SK-N-SH (cell line): ENCODE measurements around the gene UBE2D1. TPM values are rescaled to one million over a fixed set of nuclear protein-coding genes. Genes with fewer than 3 reads are reported as not detected.

Source experiments
- CTCF ChIA-PET: fragments of 300-600, 350-600 bp; formaldehyde crosslinking; extraction: SDS; loops from one replicate; lab custom pipeline; 2021; lab: Yijun Ruan, JAX
- POLR2A ChIA-PET: fragments of 350-600 bp; sonication (Branson Sonifier 250); formaldehyde crosslinking; extraction: SDS; loops from one replicate; lab custom pipeline; 2020; ENCODE audit warnings: antibody characterized with exemption, inconsistent platforms; lab: Yijun Ruan, JAX
- DNase-seq: peaks from one replicate; pipeline ENCODE4 v3.0.0; 2012
- H2AFZ ChIP-seq: fragments of 200-600 bp; sonication (generic); 2 replicates; pipeline ENCODE4 v1.8.1; 2016; ENCODE audit warnings: antibody characterized with exemption, mild to moderate bottlenecking, low read depth
- H3F3A ChIP-seq: fragments of 200-600 bp; sonication (generic); replicated peaks from 2 replicates; pipeline ENCODE3; 2016; ENCODE audit warnings: antibody characterized with exemption, mild to moderate bottlenecking; ENCODE audit not compliant: insufficient read depth
- H3K27ac ChIP-seq, 2 experiments: fragments of 200-500 bp in 1 of 2; fragments of 200-600 bp in 1 of 2; sonication (Bioruptor generic) in 1 of 2; sonication (generic), shearing (Covaris generic) in 1 of 2; 2 replicates each; pipeline versions ENCODE4 v1.5.1 to v1.6.1; 2014 to 2016; ENCODE audit warnings: low read depth in 2 of 2, inconsistent platforms in 1 of 2, low read length in 1 of 2, mild to moderate bottlenecking in 1 of 2, mixed read lengths in 1 of 2
- H3K27me3 ChIP-seq: fragments of 200-600 bp; sonication (generic), shearing (Covaris generic); 2 replicates; pipeline ENCODE4 v1.6.1; 2016; ENCODE audit warnings: mixed run types; ENCODE audit not compliant: insufficient read depth
- H3K36me3 ChIP-seq, 2 experiments: fragments of 200-500 bp in 1 of 2; fragments of 200-600 bp in 1 of 2; sonication (Bioruptor generic) in 1 of 2; sonication (generic) in 1 of 2; replicated peaks in 1 of 2; 2 replicates each; pipeline versions ENCODE3 to v1.5.1; 2014 to 2016; ENCODE audit warnings: low read length in 1 of 2, mild to moderate bottlenecking in 1 of 2; ENCODE audit not compliant: insufficient read depth in 2 of 2, control insufficient read depth in 1 of 2
- H3K4me1 ChIP-seq, 2 experiments: fragments of 200-500 bp in 1 of 2; fragments of 200-600 bp in 1 of 2; sonication (Bioruptor generic) in 1 of 2; sonication (generic), shearing (Covaris generic) in 1 of 2; 2 replicates each; pipeline versions ENCODE4 v1.5.1 to v1.6.1; 2014 to 2016; ENCODE audit warnings: low read depth in 1 of 2, low read length in 1 of 2, mixed run types in 1 of 2; ENCODE audit not compliant: insufficient read depth in 2 of 2, control insufficient read depth in 1 of 2
- H3K4me2 ChIP-seq: fragments of 200-600 bp; sonication (generic), shearing (Covaris generic); 2 replicates; pipeline ENCODE4 v1.6.1; 2017; ENCODE audit warnings: mixed run types
- H3K4me3 ChIP-seq, 2 experiments: fragments of 200-500 bp in 1 of 2; fragments of 200-600 bp in 1 of 2; sonication (Bioruptor generic) in 1 of 2; sonication (generic), shearing (Covaris generic) in 1 of 2; 2 replicates each; pipeline versions ENCODE4 v1.5.1 to v1.8.1; 2014 to 2016; ENCODE audit warnings: low read depth in 2 of 2, inconsistent platforms in 1 of 2, low read length in 1 of 2, mild to moderate bottlenecking in 1 of 2, mixed read lengths in 1 of 2, moderate library complexity in 1 of 2
- H3K79me2 ChIP-seq: fragments of 200-600 bp; sonication (generic); 2 replicates; pipeline ENCODE4 v1.8.1; 2017; ENCODE audit warnings: mild to moderate bottlenecking; ENCODE audit not compliant: insufficient read depth
- H3K9ac ChIP-seq: fragments of 200-600 bp; sonication (generic); 2 replicates; pipeline ENCODE4 v1.6.1; 2017; ENCODE audit warnings: mixed run types
- H3K9me2 ChIP-seq: fragments of 200-600 bp; sonication (generic); 2 replicates; pipeline ENCODE4 v1.6.1; 2017; ENCODE audit warnings: mixed run types
- H3K9me3 ChIP-seq: fragments of 200-600 bp; sonication (generic); 2 replicates; pipeline ENCODE4 v1.6.1; 2017; ENCODE audit warnings: mixed run types, mild to moderate bottlenecking, moderate library complexity
- H4K20me1 ChIP-seq: fragments of 200-600 bp; sonication (generic); 2 replicates; pipeline ENCODE4 v1.6.1; 2017; ENCODE audit warnings: mild to moderate bottlenecking, mixed run types; ENCODE audit not compliant: insufficient read depth
- CHD2 ChIP-seq: fragments of 150-350 bp; IDR thresholded peaks from 2 replicates; pipeline ENCODE4 v1.6.1; 2018; ENCODE audit warnings: low read length; ENCODE audit not compliant: partially characterized antibody
- CTCF ChIP-seq: fragments of 200-600 bp; sonication (generic); IDR thresholded peaks from 2 replicates; pipeline ENCODE4 v1.6.1; 2017; ENCODE audit warnings: antibody characterized with exemption, mild to moderate bottlenecking, moderate library complexity
- EZH2phosphoT487 ChIP-seq: fragments of 200-600 bp; sonication (generic); IDR thresholded peaks from 2 replicates; pipeline ENCODE4 v1.6.1; 2017; ENCODE audit warnings: low read depth, mixed run types, mild to moderate bottlenecking, antibody characterized with exemption, moderate library complexity, borderline replicate concordance
- GABPA ChIP-seq: IDR thresholded peaks from 2 replicates; pipeline ENCODE4 v1.4.0; 2012; ENCODE audit warnings: low read depth, mild to moderate bottlenecking
- GATA2 ChIP-seq: sonication (generic); formaldehyde crosslinking; IDR thresholded peaks from 2 replicates; pipeline ENCODE4 v1.5.0; 2020; ENCODE audit warnings: mild to moderate bottlenecking, missing genetic modification reagents
- IRF3 ChIP-seq: fragments of 150-350 bp; IDR thresholded peaks from 2 replicates; pipeline ENCODE4 v1.6.1; 2016; ENCODE audit warnings: mild to moderate bottlenecking, low read depth, low read length
- JUND ChIP-seq: IDR thresholded peaks from 2 replicates; pipeline ENCODE4 v1.4.0; 2012
- MAX ChIP-seq: IDR thresholded peaks from 2 replicates; pipeline ENCODE4 v1.4.0; 2012; ENCODE audit warnings: low read depth
- MXI1 ChIP-seq: IDR thresholded peaks from 2 replicates; pipeline ENCODE4 v1.6.1; 2012; ENCODE audit warnings: mild to moderate bottlenecking, low read depth, low read length, improper control_type of control experiment
- PBX3 ChIP-seq: IDR thresholded peaks from 2 replicates; pipeline ENCODE4; 2012
- RAD21 ChIP-seq: IDR thresholded peaks from 2 replicates; pipeline ENCODE4 v1.6.1; 2012; ENCODE audit warnings: mild to moderate bottlenecking, low read length
- REST ChIP-seq: IDR thresholded peaks from 2 replicates; pipeline ENCODE4 v1.6.1; 2012; ENCODE audit warnings: mild to moderate bottlenecking, low read depth, low read length, moderate library complexity
- RFX5 ChIP-seq: IDR thresholded peaks from 2 replicates; pipeline ENCODE4 v1.6.1; 2012; ENCODE audit warnings: mild to moderate bottlenecking, improper control_type of control experiment, low read length
- RXRA ChIP-seq: IDR thresholded peaks from 2 replicates; pipeline ENCODE4 v1.4.0; 2012; ENCODE audit warnings: low read depth, mild to moderate bottlenecking, borderline replicate concordance
- SIN3A ChIP-seq: IDR thresholded peaks from 2 replicates; pipeline ENCODE4 v1.6.1; 2012; ENCODE audit warnings: low read depth, mild to moderate bottlenecking, low read length, moderate library complexity, borderline replicate concordance
- TCF12 ChIP-seq: IDR thresholded peaks from 2 replicates; pipeline ENCODE4 v1.4.0; 2012
- TEAD4 ChIP-seq: IDR thresholded peaks from 2 replicates; pipeline ENCODE4 v1.4.0; 2012; ENCODE audit warnings: mild to moderate bottlenecking, borderline replicate concordance; ENCODE audit not compliant: insufficient read depth
- USF1 ChIP-seq: IDR thresholded peaks from 2 replicates; pipeline ENCODE4 v1.4.0; 2012; ENCODE audit warnings: low read depth, borderline replicate concordance
- USF2 ChIP-seq: fragments of 150-350 bp; IDR thresholded peaks from 2 replicates; pipeline ENCODE4 v1.6.1; 2017; ENCODE audit warnings: antibody characterized with exemption, low read length, low read depth, borderline replicate concordance
- YY1 ChIP-seq: IDR thresholded peaks from 2 replicates; pipeline ENCODE4 v1.4.0; 2012; ENCODE audit warnings: low read depth, mild to moderate bottlenecking
- WGBS: methylation state at CpG from one replicate; pipeline ENCODE4 v1.1.6; 2017; ENCODE audit warnings: low lambda C conversion rate; 5-methylcytosine and 5-hydroxymethylcytosine counted together
- polyA plus RNA-seq, 3 experiments: library from polyadenylated mRNA; depleted of rRNA; stranded (reverse); fragments of >200 nt; gene quantifications; 2 replicates each; pipeline ENCODE4 v1.2.3, GENCODE V29; 2012

The UBE2D1 gene
- polyA plus RNA-seq, 1 of the 3 experiments (the other 2 are of a cell fraction): 8.7 TPM

- peaks cover 57% of the 10 kb centered on the region for H3K79me2 ChIP-seq
- H3K9me3 ChIP-seq: no peaks in the 10 kb centered on the region
- DNase-seq: no peak
- 97% methylated on average over 2 of the region's 2 CpGs for WGBS
- no peak overlapping the region for H2AFZ ChIP-seq
- TF ChIP-seq CTCF (no peak), RFX5 (no peak), EZH2phosphoT487 (no peak), IRF3 (no peak), CHD2 (no peak), RXRA (no peak), TCF12 (no peak), GATA2 (CRISPR knock-in tag) (no peak), MXI1 (no peak), JUND (no peak), PBX3 (no peak), GABPA (no peak), USF2 (no peak), REST (no peak), RAD21 (no peak), SIN3A (no peak), USF1 (no peak), YY1 (no peak), TEAD4 (no peak), MAX (no peak)
- CTCF ChIA-PET: interaction anchor here (0.6 to 2.3 kb wide), 4 partner anchors 15 to 469 kb away, joined by 3 to 7 read pairs (median 3); partner anchors contain the start of gene UBE2D1
- no peaks in the 10 kb centered on the region for H3F3A ChIP-seq
- no peak overlapping the region for H3K27ac ChIP-seq
- no peak overlapping the region for H3K4me3 ChIP-seq
- peaks cover 0 to 2% of the 10 kb centered on the region in 2 experiments for H3K36me3 ChIP-seq
- no peaks in the 10 kb centered on the region for H3K9me2 ChIP-seq
- peaks cover 11% of the 10 kb centered on the region; the same call in 1 of the 2 replicates for H4K20me1 ChIP-seq
- no peak overlapping the region for H3K4me2 ChIP-seq
- H3K27me3 ChIP-seq: no peaks in the 10 kb centered on the region
- POLR2A ChIA-PET: no interaction called here
- no peak overlapping the region for H3K9ac ChIP-seq
- peaks cover 2 to 8% of the 10 kb centered on the region in 2 experiments; a peak in 3 of 4 replicates for H3K4me1 ChIP-seq
Observed at GRCh38 chr10:58350023-58350422, 15.2 kb downstream of the UBE2D1 start.
